DOHH2 (cell line): Measurements from ENCODE around the gene GTF2F2.

Experiments used
- H3F3A ChIP-seq: fragments of 200-600 bp; sonication (generic), shearing (Covaris generic); 2 replicates; pipeline ENCODE4 v1.6.0; 2016; ENCODE audit warnings: antibody characterized with exemption, mild to moderate bottlenecking; ENCODE audit not compliant: control insufficient read depth, insufficient read depth
- H3K27ac ChIP-seq: fragments of 200-600 bp; sonication (generic); 2 replicates; pipeline ENCODE4 v1.5.1; 2014; ENCODE audit warnings: low read depth, mild to moderate bottlenecking, low read length, moderate library complexity
- H3K27me3 ChIP-seq: fragments of 200-600 bp; sonication (generic); 2 replicates; pipeline ENCODE4 v1.6.1; 2014; ENCODE audit warnings: mild to moderate bottlenecking, low read length, mixed read lengths; ENCODE audit not compliant: control insufficient read depth
- H3K36me3 ChIP-seq: fragments of 200-600 bp; sonication (generic); 2 replicates; pipeline ENCODE4 v1.6.1; 2014; ENCODE audit warnings: mild to moderate bottlenecking, low read length, moderate library complexity, mixed read lengths; ENCODE audit not compliant: control insufficient read depth
- H3K4me1 ChIP-seq: fragments of 200-600 bp; sonication (generic); 2 replicates; pipeline ENCODE4 v1.6.1; 2014; ENCODE audit warnings: mild to moderate bottlenecking, low read length, mixed read lengths; ENCODE audit not compliant: control insufficient read depth
- H3K4me2 ChIP-seq: fragments of 200-600 bp; sonication (generic); 2 replicates; pipeline ENCODE4 v1.6.0; 2014; ENCODE audit warnings: mild to moderate bottlenecking, low read length, moderate library complexity
- H3K4me3 ChIP-seq: fragments of 200-600 bp; sonication (generic); 2 replicates; pipeline ENCODE4 v1.5.1; 2014; ENCODE audit warnings: mild to moderate bottlenecking, low read length, mixed read lengths
- H3K79me2 ChIP-seq: fragments of 200-600 bp; sonication (generic); 2 replicates; pipeline ENCODE4 v1.6.1; 2014; ENCODE audit warnings: mild to moderate bottlenecking, low read length, mixed read lengths; ENCODE audit not compliant: control insufficient read depth
- H3K9me2 ChIP-seq: fragments of 200-600 bp; sonication (generic); replicated peaks from 2 replicates; pipeline ENCODE4 v1.6.1; 2014; ENCODE audit warnings: mild to moderate bottlenecking, low read length, mixed read lengths; ENCODE audit not compliant: control insufficient read depth
- H3K9me3 ChIP-seq: fragments of 200-600 bp; sonication (generic); 2 replicates; pipeline ENCODE4 v1.6.1; 2014; ENCODE audit warnings: antibody characterized with exemption, low read length, mixed read lengths; ENCODE audit not compliant: control insufficient read depth, insufficient read depth
- H4K20me1 ChIP-seq: fragments of 200-600 bp; sonication (generic); 2 replicates; pipeline ENCODE4 v1.6.0; 2014; ENCODE audit warnings: low read depth, mild to moderate bottlenecking, antibody characterized with exemption, low read length, moderate library complexity; ENCODE audit not compliant: control insufficient read depth, insufficient read depth
- EZH2phosphoT487 ChIP-seq: fragments of 200-600 bp; sonication (generic); IDR thresholded peaks from 2 replicates; pipeline ENCODE4 v1.6.1; 2017; ENCODE audit warnings: borderline replicate concordance, mild to moderate bottlenecking, antibody characterized with exemption, low read length, moderate library complexity, mixed read lengths
- TF ChIP-seq, protein P1 (sequence below): fragments of 200-600 bp; sonication (generic); IDR thresholded peaks from one replicate; pipeline ENCODE4 v1.5.1; 2014; ENCODE audit warnings: antibody characterized with exemption, mild to moderate bottlenecking, low read depth, low read length; ENCODE audit not compliant: poor library complexity, severe bottlenecking

The GTF2F2 gene

DNA sequence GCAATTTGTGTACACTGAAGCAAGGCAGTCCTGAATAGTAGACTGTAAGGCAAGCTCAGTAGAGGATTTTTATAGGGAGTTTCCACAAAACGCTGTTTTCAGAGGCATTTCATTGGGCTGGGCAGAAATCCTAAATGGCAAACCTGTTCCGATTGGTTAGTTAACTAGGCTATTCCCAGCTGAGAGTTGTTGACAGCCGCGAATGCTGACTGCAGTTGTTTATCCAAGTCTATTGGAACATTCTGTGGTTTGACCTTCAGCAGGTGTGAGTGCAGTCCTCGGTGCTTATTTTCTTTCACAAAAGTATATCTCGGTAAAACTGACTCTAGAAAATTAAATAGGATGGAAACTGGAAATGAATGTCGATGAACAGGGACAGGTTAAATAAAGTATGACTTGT, 175.2 kb downstream of the GTF2F2 start:
- H3K4me2 ChIP-seq, result no peak overlapping the region
- no peaks in the 10 kb centered on the region; the same call in 1 of the 2 replicates for H3K27me3 ChIP-seq
- H3F3A ChIP-seq, result no peaks in the 10 kb centered on the region
- no peaks in the 10 kb centered on the region for H3K9me3 ChIP-seq
- no peaks in the 10 kb centered on the region for H3K79me2 ChIP-seq
- no peaks in the 10 kb centered on the region for H3K36me3 ChIP-seq
- H3K9me2 ChIP-seq, result no peaks in the 10 kb centered on the region
- no peaks in the 10 kb centered on the region for H4K20me1 ChIP-seq
- H3K27ac ChIP-seq, result no peak overlapping the region
- no peak for TF ChIP-seq EZH2phosphoT487
- TF ChIP-seq, protein P1, sequence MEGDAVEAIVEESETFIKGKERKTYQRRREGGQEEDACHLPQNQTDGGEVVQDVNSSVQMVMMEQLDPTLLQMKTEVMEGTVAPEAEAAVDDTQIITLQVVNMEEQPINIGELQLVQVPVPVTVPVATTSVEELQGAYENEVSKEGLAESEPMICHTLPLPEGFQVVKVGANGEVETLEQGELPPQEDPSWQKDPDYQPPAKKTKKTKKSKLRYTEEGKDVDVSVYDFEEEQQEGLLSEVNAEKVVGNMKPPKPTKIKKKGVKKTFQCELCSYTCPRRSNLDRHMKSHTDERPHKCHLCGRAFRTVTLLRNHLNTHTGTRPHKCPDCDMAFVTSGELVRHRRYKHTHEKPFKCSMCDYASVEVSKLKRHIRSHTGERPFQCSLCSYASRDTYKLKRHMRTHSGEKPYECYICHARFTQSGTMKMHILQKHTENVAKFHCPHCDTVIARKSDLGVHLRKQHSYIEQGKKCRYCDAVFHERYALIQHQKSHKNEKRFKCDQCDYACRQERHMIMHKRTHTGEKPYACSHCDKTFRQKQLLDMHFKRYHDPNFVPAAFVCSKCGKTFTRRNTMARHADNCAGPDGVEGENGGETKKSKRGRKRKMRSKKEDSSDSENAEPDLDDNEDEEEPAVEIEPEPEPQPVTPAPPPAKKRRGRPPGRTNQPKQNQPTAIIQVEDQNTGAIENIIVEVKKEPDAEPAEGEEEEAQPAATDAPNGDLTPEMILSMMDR, result no peak
- no peak overlapping the region for H3K4me3 ChIP-seq
- H3K4me1 ChIP-seq, result no peaks in the 10 kb centered on the region

DNA sequence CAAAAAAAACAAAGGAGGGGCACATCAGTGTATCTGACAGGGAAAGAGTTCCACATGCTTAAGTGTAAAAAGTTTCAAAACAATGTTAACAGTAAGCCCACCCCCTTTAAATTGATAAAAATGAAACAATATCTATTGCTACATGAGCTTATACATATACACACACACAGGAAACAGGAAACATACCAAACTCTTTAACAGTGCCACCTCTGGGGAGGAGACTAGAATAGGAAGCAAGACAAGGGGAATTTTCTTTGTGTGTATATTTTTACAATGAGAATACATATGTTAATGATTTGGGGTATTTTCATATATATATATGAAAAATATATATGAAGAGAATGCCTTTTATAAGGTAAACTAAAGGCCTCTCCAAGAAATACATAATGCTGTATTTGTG, 175.9 kb downstream of the GTF2F2 start:
- H3K9me2 ChIP-seq, result no peaks in the 10 kb centered on the region
- no peak overlapping the region for H3K27ac ChIP-seq
- no peaks in the 10 kb centered on the region for H3F3A ChIP-seq
- H3K27me3 ChIP-seq, result no peaks in the 10 kb centered on the region; the same call in 1 of the 2 replicates
- no peak overlapping the region for H3K4me3 ChIP-seq
- no peak overlapping the region for H3K4me2 ChIP-seq
- H3K9me3 ChIP-seq, result no peaks in the 10 kb centered on the region
- TF ChIP-seq EZH2phosphoT487, result no peak
- TF ChIP-seq, protein P1, result no peak
- H3K36me3 ChIP-seq, result no peaks in the 10 kb centered on the region
- H3K79me2 ChIP-seq, result no peaks in the 10 kb centered on the region
- H3K4me1 ChIP-seq, result no peaks in the 10 kb centered on the region
- no peaks in the 10 kb centered on the region for H4K20me1 ChIP-seq

DNA sequence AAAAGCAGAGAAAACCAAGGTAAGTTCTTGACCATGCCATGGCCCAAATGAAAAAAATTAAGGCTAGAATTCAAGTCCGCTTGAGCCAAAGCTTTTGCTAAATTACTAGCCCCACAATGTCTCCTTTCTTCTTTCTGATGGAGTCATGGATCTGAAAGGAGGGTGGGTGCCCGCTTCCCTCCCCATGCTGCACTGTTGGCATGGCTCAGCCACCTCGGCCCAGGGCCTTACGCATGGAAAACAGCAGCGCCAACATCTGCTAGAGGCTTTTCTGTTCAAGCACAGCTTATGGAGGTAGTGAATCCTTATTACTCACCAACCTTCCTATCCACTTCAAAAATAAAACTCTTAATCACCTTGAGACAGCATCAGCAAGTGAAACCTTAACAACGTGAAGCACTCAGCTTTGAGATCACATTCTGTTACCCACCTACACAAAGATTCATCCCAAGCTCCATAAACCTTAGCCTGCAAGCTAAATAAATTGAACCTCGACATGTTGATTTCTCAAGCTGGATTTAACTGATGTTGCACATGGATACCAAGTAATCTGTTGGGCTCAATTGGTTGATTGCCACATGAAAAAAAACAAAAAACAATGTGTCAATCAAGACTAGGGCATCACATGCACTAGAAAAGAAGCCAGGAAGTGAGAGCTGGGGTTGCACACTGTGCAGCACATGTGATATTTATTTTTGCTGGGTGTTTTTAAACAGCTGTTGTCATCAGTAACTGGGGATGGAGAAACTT, 177.3 kb downstream of the GTF2F2 start:
- no peak overlapping the region for H3K4me2 ChIP-seq
- TF ChIP-seq, protein P1, result no peak
- no peak for TF ChIP-seq EZH2phosphoT487

More for the DNA sequence above, 177.3 kb downstream of the GTF2F2 start:
- H3K9me3 ChIP-seq, result no peaks in the 10 kb centered on the region
- no peaks in the 10 kb centered on the region for H3K9me2 ChIP-seq
- no peaks in the 10 kb centered on the region for H3K36me3 ChIP-seq
- no peaks in the 10 kb centered on the region for H3F3A ChIP-seq
- no peak overlapping the region for H3K27ac ChIP-seq
- no peak overlapping the region for H3K4me3 ChIP-seq
- H3K79me2 ChIP-seq, result no peaks in the 10 kb centered on the region
- H3K4me1 ChIP-seq, result no peaks in the 10 kb centered on the region
- peaks cover 3% of the 10 kb centered on the region; the same call in 1 of the 2 replicates for H3K27me3 ChIP-seq
- no peaks in the 10 kb centered on the region for H4K20me1 ChIP-seq
